ENCODE results near the gene USH1C.
A peak's percentile ranks its signal among the peaks of the same experiment; 100 is the strongest.

The USH1C gene

DNA sequence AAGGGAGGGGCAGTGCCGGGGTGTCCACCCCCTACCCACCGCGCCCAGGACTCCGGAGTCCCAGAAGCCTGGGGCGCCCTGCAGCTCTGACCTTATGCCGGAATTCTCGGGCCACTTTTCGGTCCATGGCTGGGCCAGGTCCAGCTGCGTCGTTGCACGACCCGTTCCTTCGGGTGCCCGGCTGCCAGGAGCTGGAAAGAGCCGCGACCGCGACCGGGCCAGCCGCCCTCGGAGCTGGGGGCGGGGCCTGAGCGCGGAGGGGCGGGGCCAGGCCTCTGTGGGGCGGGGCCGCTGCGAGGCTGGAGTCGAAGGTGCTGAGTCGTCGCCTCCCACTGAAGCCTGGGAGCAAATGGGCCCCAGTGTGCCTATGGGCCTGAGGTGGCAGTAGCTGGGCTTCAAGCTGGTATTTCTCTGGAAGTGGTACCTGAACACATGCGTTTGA lies at the start of gene USH1C:
Gene USH1C (minus strand): TSS at position 236 of the 442 bp plus-strand sequence. CDS start 109 bp downstream, at position 127.
- peak; percentile 5 for DNase-seq (ENCODE audit: low read depth)

DNA sequence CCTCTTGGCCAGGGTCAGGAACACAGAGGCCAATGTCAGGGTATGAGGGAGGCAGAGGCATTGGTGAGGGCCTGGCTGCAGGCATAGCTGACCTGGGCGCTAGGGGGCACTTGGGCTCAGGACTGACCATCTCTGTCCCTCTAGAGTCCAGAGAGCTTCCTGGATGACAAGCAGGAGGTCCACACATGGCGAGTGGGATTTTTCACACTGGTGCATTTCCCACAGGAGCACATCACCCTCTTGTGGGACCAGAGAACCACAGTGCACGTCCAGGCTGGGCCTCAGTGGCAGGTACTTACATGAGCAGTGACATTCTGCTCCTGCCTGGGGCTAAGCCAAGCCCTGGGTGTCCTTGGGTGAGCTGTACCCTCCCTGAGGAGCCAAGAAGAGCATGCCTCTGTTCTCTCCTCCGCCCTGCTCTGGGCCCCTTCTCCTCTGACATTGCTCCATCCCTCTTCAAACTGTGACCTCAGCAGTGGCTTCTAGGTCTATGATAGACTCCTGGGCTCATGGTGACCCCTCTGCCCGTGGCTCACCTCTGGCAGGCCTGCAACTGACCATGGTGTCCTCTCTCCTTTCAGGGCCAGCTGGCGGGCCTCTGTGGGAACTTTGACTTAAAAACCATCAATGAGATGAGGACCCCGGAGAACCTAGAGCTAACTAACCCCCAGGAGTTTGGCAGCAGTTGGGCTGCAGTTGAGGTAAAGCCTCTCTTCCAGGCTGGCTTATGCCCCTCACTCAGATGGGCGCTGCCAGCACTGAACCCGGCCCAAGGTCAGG lies 49.4 kb upstream of the USH1C start:
- no peak for DNase-seq (ENCODE audit: low read depth)

DNA sequence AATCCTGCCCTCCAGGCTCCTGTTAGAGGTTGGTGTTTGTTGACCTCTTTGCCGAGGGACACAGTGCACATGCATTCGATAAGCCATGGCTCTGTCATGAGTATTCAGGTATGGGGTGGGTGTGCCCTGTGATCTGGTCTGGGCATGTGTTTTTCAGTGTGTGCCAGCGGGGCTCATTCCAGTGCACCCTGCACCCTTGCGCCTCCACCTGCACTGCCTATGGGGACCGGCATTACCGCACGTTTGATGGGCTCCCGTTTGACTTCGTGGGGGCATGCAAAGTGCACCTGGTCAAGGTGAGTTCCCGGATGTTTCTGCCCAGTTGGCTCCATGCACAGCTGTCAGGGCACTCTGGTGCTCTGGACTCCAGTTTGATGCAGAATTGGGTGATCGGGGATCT lies 47.1 kb upstream of the USH1C start:
- no peak for DNase-seq (ENCODE audit: low read depth)

DNA sequence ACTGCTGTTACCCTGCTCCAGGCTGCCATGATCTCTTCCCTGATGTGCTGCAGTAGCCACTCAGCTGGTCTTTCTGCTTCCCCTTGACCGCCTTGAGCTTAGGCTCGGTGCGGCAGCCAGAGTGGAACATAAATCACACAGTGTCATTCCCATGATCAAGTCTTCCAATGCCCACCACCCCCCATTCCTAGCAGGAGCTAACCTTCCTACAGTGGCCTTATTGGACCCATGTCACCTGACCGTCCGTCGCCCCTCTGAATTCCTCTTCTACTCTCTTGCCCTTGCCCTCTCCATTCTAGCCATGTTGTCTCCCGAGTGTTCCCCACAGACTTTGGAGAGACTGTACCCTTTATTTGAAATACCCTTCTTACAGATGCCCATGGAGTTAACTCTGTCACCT lies 46.2 kb upstream of the USH1C start:
- no peak for DNase-seq (ENCODE audit: low read depth)

DNA sequence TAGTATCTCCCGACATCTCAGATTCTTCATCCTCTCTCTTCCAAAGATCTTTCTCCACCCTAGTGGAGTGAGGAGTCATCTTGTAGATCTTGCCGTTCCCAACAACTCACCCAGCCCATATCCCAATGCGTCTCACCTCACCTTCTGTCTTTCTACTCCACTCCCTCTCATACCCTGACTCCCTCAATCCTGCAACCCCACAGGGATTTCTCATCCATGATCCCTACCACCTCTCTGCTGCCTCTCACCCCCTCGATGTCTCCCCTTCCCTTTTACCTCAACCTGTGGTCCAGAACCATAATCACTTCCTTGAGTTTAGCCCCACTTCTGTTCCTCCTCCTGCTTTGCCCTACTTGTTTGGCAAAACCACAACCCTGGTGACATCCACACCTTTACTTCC lies 44.5 kb upstream of the USH1C start:
- no peak for DNase-seq (ENCODE audit: low read depth)

DNA sequence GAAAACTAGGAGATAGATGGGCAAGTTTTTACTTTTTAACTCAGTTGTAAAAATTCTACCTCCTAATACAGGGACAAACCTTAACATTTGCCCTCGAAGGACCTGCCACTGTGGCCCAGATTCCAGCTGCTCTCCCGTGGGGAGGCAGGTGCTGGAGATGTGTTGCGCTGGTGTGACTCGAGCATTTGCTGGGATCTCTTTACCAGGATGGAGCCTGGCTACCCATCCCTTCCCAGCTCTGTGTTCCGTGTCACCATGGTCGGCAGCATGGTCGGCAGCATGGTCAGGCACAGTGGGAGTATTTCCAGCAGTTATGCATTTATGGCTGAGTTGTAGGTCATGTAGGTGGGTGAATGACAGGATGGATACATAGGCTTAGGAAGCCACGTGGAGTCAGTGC lies 44.0 kb upstream of the USH1C start:
- no peak for DNase-seq (ENCODE audit: low read depth)

DNA sequence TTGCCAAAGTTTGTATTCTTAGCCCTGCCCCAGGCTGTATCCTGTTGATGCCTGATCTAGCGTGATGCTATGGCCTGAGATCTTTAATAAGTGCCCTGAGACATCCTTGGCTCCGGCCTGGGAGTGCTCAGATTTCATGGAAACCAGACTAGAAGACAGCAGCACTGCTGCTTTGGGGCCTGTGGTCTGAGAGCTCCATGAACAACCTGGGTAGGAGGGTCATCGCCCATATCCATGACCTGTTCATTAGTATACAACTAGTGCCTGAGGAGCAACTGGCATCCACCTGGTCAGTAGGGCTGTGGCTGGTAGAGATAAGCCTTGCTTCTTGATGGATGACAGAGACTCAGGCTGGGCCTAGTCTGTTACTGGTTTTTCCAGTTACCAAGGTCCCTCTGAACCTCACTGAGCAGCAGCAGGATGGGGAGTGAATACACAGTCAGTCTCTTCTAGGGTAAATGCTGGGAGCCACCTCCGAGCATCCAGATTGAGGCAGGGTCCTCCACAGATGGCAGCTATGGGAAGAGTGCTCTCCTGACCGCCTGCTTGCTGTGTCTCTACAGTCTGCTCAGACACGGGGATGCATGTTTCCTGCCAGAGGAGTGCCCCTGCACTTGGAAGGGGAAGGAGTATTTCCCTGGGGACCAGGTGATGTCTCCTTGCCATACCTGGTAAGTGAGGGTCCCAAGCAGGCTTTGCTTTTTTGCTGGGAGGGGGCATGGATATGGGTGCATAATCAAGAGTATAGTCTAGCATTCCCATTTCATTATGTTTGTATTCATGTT lies 41.9 kb upstream of the USH1C start:
- DNase-seq (ENCODE audit: low read depth), result no peak

DNA sequence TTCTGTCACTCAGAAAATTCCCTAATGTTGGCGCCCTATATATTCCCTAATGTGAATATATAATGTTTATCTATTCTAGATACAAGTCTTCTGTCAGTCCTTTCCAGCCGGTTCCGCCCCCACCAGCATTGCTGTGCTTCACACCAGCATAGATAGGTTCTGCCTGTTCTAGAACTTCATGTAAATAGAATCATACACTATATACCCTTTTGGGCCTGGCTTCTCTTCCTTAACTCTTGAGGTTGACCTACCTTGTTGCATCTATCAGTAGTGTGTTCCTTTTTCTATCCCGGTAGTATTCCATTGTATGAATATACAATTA lies 37.5 kb upstream of the USH1C start:
- no peak for DNase-seq (ENCODE audit: low read depth)

DNA sequence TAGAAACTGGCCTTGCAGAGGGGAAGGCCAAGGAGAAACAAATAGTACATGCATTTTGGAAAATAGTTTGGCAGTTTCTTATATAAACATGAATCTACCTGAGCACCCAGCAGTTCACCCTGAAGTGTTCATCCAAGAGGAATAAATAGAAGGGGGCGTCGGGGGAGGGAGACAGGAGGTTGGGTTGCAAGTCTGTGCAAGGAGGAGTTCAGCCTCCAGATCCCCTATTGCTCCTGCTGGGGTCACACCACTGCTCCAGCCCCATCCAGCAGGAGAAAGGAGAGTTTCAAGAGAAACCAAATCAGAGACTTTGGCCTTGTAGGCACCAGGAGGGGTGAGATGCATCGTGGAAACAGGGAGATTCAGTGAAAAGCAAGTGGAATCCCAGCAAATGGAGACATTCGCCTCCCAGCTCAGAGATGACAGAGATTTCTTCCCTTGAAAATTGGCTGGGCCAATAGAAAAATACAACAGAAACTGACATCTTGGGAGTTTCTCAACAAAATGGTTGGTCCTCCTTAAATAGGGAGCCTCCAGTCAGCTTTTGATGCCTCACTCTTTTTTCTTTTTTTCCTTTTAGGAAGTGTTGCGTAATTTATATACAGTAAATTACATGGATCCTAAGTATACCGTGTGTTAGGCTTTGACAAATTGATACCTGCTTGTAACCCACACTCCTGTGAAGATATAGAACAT lies 37.0 kb upstream of the USH1C start:
- no peak for DNase-seq (ENCODE audit: low read depth)

DNA sequence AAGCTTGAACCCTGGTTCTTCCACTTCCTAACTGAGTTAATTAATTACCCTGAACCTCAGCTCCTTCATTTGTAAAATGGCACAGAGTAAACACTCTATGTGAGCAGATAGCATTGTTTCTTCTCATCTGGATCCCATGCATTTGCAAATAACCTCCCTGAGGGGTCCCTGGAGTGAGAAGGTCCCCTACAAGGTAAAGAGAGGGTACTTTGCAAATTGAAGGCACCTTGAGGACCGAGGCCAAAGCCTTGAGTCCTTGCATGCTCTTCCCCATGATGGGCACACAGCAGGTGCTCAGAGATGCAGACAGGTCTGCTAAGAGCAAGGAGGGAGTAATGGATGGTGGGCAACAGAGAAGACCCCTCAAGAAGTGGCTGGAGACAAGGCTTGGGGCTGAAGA lies 36.1 kb upstream of the USH1C start:
- no peak for DNase-seq (ENCODE audit: low read depth)

DNA sequence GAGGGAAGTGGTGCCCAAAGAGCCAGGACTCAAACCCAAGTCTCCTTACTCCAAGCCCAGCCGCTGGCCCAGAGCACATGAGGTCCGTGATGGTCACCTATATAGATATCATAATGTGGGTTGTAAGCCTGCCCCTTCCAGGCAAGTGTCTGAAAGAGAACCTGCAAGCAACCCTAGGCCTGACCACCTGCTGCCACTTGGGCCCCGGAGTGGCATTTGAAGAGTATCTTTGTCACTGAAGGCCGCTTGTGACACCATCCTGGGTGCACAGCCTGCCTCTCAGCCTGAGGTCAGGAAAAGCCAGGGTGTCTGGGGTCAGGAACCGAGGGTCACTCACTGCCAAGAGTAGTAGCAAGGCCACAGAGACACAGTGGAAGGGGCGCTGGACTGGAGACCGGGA lies 35.2 kb upstream of the USH1C start:
- no peak for DNase-seq (ENCODE audit: low read depth)

DNA sequence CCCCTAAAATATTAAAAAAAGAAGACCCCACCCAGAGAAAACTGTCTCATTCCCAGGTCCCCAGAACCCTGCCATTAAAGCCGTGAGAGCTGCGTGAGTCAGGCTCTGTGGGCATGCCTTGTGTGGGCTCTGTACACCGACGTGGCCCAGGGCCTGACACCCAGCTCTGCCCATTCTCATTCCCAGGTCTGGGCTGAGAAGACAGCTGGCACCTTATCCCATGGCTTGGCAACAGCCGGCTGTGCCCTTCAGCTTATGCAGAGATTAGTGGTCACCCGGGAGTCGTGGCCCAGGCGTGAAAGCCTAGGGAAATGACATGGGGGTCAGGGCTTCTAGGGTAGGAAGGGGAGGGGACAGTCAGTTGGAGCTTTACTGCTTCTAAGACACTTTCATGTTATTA lies 34.7 kb upstream of the USH1C start:
- no peak for DNase-seq (ENCODE audit: low read depth)

DNA sequence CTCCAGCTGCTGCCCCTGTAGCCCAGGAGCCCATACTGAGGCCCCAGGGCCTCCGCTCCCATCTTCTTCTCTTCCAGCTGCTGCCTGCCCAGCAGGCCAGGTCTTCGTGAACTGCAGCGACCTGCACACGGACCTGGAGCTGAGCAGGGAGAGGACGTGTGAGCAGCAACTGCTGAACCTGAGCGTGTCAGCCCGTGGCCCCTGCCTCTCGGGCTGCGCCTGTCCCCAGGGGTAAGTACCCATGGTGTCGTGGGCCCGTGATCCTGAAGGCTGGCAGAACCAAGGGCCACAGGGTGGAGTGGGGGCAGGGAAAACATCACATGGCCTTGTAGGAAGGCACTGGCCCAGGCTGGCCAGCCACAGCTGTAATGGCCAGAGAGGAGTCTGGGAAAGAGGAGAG lies 34.1 kb upstream of the USH1C start:
- DNase-seq (ENCODE audit: low read depth), result no peak

DNA sequence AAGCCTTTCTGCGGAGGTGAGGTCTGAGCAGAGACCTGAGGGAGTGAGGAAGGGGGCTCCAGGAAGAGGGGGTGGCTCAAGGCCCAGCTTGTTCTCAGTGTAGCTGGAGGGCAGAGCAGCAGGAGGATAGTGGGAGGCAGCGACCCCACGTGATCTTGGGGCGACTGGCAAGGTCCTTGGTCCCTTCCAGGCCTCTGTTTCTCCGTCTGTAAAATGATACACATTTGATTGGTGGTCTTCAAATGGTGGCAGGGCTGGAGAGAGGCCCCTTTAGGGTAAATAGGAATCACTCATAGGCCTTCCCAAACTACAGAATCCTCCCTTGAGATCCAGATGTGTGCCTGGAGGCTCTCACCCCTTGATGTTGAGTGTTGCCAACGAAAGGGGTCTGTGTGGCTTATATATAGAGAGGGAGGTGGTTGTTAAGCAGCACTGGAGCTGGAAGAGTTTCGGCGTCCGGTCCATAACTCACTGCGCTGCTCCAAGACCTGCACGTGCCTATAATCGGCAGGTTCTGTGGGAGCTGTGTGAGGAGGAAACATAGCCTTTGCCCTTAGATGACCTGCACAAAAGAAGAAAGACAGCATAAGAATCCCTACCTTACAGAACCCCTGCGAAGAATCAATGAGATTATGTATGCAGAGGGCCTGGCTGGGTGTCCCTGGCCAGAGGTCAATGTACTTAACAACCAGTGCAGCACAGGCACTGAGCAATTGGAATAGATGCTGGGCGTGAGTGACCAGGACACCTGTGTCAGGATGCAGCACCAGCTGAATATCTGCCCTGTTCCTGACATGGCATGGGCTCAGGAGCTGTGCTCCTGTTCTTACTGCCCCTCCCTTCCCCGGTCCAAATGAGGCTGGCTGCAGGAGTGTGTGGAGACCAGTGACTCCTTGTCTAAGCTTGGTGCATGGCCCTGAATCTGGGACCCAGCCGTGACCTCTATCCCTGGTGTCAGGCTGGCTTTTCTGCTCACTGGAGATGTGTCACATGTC lies 31.5 kb upstream of the USH1C start:
- no peak for DNase-seq (ENCODE audit: low read depth)

DNA sequence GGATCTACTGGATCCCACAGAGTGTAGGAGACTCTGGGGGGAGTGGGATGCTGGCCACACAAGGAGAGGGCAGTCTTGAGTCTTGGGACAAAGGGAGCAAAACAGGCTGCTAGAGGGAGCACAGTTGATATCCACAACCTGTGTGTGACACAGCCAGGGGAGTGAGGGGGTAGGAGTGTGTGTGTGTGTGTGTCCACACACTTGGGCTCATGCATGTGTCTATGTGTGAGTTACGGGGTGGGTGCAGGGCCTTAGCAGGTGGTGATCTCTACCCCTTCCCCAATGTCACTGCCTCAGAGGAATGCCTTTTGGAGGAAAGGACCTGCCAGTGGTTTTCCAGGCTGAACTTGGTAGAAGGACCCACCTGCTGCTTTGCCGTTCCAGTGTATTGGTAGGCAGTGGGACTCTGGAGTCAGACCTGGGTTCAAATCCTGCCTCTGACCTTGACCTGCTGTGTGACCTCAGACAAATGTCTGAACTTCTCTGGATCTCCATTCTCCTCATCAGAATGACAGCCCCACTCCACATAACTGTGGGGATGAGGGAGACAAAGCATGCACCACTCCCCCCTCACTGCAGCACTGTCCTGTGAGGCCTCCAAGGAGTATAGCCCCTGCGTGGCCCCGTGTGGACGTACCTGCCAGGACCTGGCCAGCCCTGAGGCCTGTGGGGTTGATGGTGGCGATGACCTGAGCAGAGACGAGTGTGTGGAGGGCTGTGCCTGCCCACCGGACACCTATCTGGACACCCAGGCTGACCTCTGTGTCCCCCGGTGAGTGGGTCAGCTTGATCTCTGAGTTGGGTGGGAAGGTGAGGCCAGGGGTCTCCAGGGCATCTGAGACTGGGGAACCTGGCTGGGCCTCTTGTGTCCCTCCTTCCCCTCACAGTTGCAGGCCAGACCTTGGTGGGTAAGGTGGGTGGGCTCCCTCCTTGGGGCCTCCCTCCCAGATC lies 30.2 kb upstream of the USH1C start:
- no peak for DNase-seq (ENCODE audit: low read depth)

DNA sequence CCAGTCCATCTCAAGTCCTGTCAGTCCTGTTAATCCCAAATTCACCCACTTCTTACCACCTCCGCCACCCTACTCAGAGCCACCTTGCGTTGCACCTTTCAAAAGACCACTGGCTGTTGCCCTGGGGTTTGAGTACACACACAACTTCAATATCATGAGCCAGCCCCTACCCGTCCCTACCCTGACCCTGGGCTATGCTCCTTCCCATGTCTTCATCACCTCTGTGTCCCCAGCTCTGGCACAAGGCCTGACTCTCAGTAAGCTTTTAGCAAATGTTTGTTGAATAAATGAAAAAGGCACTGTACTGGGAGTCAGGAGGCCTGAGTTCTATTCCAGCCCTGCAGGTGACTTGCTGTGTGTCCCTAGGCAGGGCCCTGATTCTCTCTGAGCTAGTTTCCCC lies 29.3 kb upstream of the USH1C start:
- DNase-seq (ENCODE audit: low read depth), result no peak

DNA sequence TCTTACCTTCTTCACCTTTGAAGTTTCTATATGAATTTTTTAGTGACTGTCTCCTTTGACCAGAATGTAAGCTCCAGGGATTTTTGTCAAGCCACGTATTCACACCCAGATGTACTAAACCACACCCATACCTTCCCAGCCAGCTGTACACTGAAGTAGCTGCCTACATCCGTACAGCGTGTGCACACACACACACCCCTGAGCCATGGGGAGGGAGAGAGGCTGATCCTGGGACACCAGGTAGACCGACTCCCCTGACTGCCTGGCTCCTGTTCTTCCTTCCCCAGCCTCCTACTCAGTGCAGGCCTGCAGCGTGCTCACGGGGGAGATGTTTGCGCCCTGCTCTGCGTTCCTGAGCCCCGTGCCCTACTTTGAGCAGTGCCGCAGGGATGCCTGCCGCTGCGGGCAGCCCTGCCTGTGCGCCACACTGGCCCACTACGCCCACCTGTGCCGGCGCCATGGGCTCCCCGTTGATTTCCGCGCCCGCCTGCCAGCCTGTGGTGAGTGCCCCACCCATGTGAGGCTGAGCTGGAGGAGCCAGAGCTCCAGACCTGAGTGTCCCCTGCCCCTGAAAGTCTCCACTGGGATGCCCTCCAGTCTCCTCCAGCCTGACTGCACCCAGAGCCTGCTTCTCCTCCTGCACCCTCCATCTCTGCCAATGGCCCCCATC lies 28.7 kb upstream of the USH1C start:
- no peak for DNase-seq (ENCODE audit: low read depth)

DNA sequence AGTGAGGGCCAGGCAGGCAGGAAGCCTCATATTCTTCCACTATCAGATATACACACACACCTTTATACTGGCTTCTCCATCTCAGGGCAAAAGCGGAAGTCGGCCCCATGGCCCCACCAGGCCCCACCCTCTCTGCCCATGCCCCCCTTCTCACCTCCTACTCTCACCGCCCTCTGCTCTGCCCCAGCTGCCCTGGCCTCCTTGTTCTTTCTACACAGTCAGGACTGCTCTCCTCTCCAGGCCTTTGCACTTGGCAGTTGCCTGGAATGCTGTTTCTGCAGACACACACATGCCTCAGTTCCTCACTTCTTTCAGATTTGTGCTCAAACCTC lies 28.1 kb upstream of the USH1C start:
- DNase-seq (ENCODE audit: low read depth), result no peak

DNA sequence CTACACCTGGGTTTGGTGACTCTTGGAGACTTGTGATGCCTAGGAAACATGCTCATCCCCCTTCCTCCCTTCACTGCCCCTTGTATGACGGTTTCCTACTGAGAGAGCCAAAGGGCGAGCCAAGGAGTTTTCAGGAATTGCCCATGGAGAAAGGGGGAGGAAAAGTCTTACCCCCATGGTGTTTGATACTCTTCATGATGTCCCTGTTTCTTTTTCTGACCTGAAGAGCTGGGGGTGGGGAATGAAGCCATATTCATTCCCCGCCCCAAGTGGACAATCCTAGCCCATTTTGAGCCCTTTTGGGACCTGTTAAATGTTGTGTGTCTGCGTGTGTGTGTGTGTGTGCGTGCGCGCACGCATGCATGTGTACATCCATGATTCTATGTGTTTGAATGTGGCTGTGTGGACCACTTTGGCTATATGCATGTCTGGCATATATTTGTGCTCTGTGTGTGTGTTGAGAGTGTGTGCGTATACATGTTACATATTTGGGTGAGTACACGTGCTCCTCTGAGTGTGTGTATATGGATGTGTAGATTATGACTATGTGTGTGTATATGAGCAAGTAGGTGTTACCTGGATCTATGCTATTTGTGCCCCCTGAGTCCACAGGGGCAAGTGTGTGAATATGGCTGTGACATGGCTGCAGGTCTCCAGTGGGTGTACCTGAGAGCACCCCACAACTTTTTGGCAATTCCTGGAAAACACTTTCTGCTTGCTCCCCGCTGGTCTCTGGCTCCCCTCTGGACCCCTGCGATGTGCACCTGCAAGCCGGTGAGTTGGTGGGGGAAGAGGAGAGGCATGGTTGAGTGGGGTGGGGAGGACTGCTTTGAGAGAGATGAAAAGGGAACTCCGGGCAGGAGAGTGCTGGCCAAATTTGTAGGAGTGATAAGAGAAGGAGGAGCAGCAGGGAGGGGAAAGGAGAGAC lies 27.5 kb upstream of the USH1C start:
- no peak for DNase-seq (ENCODE audit: low read depth)
